Fibroblast of lung (primary cell): ENCODE results near the gene ABHD16A. TPM values are rescaled to one million over a fixed set of nuclear protein-coding genes. Genes with fewer than 3 reads are reported as not detected.

ENCODE experiments used
- DNase-seq, 2 donors: peaks; one replicate each; pipeline versions ENCODE4 v3.0.0 to v3.0.0-alpha.2; 2010; ENCODE audit warnings: low read depth in 2 of 2
- H2AFZ ChIP-seq: 2 replicates; pipeline ENCODE4 v1.5.1; 2012; ENCODE audit warnings: low read length, control low read depth, inconsistent platforms
- H3K27ac ChIP-seq: 2 replicates; pipeline ENCODE4 v1.5.1; 2011; ENCODE audit warnings: low read length, control low read depth; ENCODE audit not compliant: insufficient read depth
- H3K27me3 ChIP-seq: 2 replicates; pipeline ENCODE4 v1.5.1; 2011; ENCODE audit warnings: mild to moderate bottlenecking, low read length; ENCODE audit not compliant: control insufficient read depth, insufficient read depth
- H3K36me3 ChIP-seq: 2 replicates; pipeline ENCODE4 v1.5.1; 2011; ENCODE audit warnings: low read length; ENCODE audit not compliant: control insufficient read depth, insufficient read depth
- H3K4me1 ChIP-seq: 2 replicates; pipeline ENCODE4 v1.5.1; 2011; ENCODE audit warnings: low read length; ENCODE audit not compliant: control insufficient read depth, insufficient read depth; ENCODE audit errors: extremely low read depth
- H3K4me2 ChIP-seq: 2 replicates; pipeline ENCODE4 v1.5.1; 2011; ENCODE audit warnings: low read length, control low read depth; ENCODE audit not compliant: insufficient read depth; ENCODE audit errors: extremely low read depth
- H3K4me3 ChIP-seq, 4 experiments: fragments of 200-600 bp in 1 of 4; sonication (generic) in 1 of 4; replicated peaks in 1 of 4; 2 replicates each; pipeline ENCODE4 v1.5.1; 2011 to 2016; ENCODE audit warnings: low read length in 4 of 4, low read depth in 3 of 4, mild to moderate bottlenecking in 3 of 4, control low read depth in 2 of 4, inconsistent platforms in 1 of 4, mixed read lengths in 1 of 4; ENCODE audit not compliant: insufficient read depth in 1 of 4; ENCODE audit errors: control extremely low read depth in 1 of 4
- H3K79me2 ChIP-seq: 2 replicates; pipeline ENCODE4 v1.5.1; 2012; ENCODE audit warnings: mild to moderate bottlenecking, low read length, inconsistent platforms; ENCODE audit not compliant: control insufficient read depth, insufficient read depth
- H3K9ac ChIP-seq: 2 replicates; pipeline ENCODE4 v1.5.1; 2011; ENCODE audit warnings: mild to moderate bottlenecking, low read length, control low read depth; ENCODE audit not compliant: insufficient read depth
- H3K9me3 ChIP-seq: 2 replicates; pipeline ENCODE4 v1.5.1; 2012; ENCODE audit warnings: low read depth, low read length; ENCODE audit not compliant: control insufficient read depth, insufficient read depth
- H4K20me1 ChIP-seq: 2 replicates; pipeline ENCODE4 v1.5.1; 2011; ENCODE audit warnings: low read length; ENCODE audit not compliant: control insufficient read depth, insufficient read depth; ENCODE audit errors: extremely low read depth
- CTCF ChIP-seq, 2 donors: IDR thresholded peaks in 1 of 2; conservative IDR thresholded peaks in 1 of 2; 1 replicate in 1 of 2; 2 replicates in 1 of 2; pipeline ENCODE4 v1.5.1; 2011 to 2012; ENCODE audit warnings: low read length in 2 of 2, control low read depth in 1 of 2, inconsistent platforms in 1 of 2, low read depth in 1 of 2, mild to moderate bottlenecking in 1 of 2
- EZH2 ChIP-seq: IDR thresholded peaks from 2 replicates; pipeline ENCODE4 v1.5.1; 2012; ENCODE audit warnings: low read length, control low read depth, mild to moderate bottlenecking; ENCODE audit errors: missing control alignments
- polyA plus RNA-seq, 2 donors: library from polyadenylated mRNA; depleted of rRNA in 1 of 2; stranded (reverse) in 1 of 2; unstranded in 1 of 2; fragments of >200 nt; gene quantifications; 2 replicates each; pipeline ENCODE4 v1.2.1, GENCODE V29; 2011 to 2012; ENCODE audit warnings: missing spikeins in 1 of 2
- total RNA-seq: library from RNA; depleted of rRNA; stranded (reverse); fragments of >200 nt; gene quantifications from 2 replicates; pipeline ENCODE4 v1.2.1, GENCODE V29; 2014

The ABHD16A gene
- total and polyA plus RNA-seq, 2 donors (not counting 1 experiment from before 2014, with no cell fraction given), result 25.1 to 72.0 TPM

DNA sequence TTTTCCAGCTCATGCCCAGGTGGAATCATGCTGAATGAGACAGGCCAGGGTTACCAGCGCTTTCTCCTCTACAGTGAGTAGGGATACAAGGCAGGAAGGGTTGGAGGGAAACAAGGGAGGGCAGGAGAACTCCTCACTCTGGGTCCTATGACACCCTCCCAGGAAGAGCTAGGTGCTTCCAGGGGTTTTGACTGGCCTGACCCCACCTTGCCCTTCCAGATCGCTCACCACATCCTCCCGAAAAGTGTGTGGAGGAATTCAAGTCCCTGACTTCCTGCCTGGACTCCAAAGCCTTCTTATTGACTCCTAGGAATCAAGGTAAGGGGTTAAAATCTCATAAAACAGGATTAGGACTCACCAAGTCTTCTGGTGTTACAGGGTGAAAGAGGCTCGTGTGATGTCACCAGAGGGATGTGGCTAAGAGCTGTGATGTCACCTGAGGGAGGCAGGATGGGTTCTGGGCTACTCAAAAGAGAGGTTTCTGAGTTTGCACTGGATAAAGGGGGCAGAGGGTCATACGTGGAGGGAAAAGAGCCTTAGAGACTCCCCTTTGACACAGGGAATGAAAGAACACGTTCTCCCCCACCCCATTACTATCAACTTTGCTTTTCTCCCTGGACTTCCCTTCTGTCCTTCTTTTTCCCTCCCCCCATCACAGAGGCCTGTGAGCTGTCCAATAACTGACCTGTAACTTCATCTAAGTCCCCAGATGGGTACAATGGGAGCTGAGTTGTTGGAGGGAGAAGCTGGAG is 45.5 kb downstream of the ABHD16A start:
- Histone ChIP-seq H2AFZ (no peak overlapping the region), H3K4me3 (no peak overlapping the region), H3K4me1 (peaks cover 13% of the 10 kb centered on the region), H3K27ac (no peak overlapping the region), H3K9ac (no peak overlapping the region), H3K36me3 (peaks cover 5% of the 10 kb centered on the region), H3K79me2 (peaks cover 34% of the 10 kb centered on the region), H3K4me2 (no peak overlapping the region), H3K9me3 (no peaks in the 10 kb centered on the region), H3K27me3 (no peaks in the 10 kb centered on the region), H4K20me1 (no peaks in the 10 kb centered on the region)
- DNase-seq, result no peak
- no peak for TF ChIP-seq EZH2
- TF ChIP-seq CTCF (conservative IDR thresholded peaks at IDR 0.05 in 1 of 2, IDR thresholded peaks at IDR 0.05 in 1 of 2; ENCODE audit: low read depth in 1 of 2, low read length in 2 of 2), result no peak

GRCh38 chr6:31655349-31656237 is 47.5 kb downstream of the ABHD16A start, which contains the start of gene APOM:
Gene APOM, plus strand, starts transcription at chr6:31655894. Its CDS starts 73 bp downstream, at chr6:31655967.
- H3K27me3 ChIP-seq, result no peaks in the 10 kb centered on the region
- H2AFZ ChIP-seq, result no peak within 1 kb of the TSS
- TF ChIP-seq EZH2 (no peak), CTCF (conservative IDR thresholded peaks at IDR 0.05 in 1 of 2, IDR thresholded peaks at IDR 0.05 in 1 of 2; ENCODE audit: low read depth in 1 of 2, low read length in 2 of 2) (no peak)
- H3K4me1 ChIP-seq, result peaks cover 9% of the 10 kb centered on the region
- no peaks in the 10 kb centered on the region for H4K20me1 ChIP-seq
- no peak within 1 kb of the TSS for H3K27ac ChIP-seq
- DNase-seq, result no peak
- no peak within 1 kb of the TSS for H3K4me2 ChIP-seq
- no peak within 1 kb of the TSS for H3K4me3 ChIP-seq
- peaks cover 4% of the 10 kb centered on the region for H3K36me3 ChIP-seq
- no peaks in the 10 kb centered on the region for H3K9me3 ChIP-seq
- peaks cover 45% of the 10 kb centered on the region for H3K79me2 ChIP-seq
- no peak within 1 kb of the TSS for H3K9ac ChIP-seq
